ENCODE results near the gene MBD3L1. TPM values are rescaled to one million over a fixed set of nuclear protein-coding genes. Genes with fewer than 3 reads are reported as not detected.

Gene MBD3L1
- total RNA-seq, 4 donors from 2014 or later = not detected

DNA sequence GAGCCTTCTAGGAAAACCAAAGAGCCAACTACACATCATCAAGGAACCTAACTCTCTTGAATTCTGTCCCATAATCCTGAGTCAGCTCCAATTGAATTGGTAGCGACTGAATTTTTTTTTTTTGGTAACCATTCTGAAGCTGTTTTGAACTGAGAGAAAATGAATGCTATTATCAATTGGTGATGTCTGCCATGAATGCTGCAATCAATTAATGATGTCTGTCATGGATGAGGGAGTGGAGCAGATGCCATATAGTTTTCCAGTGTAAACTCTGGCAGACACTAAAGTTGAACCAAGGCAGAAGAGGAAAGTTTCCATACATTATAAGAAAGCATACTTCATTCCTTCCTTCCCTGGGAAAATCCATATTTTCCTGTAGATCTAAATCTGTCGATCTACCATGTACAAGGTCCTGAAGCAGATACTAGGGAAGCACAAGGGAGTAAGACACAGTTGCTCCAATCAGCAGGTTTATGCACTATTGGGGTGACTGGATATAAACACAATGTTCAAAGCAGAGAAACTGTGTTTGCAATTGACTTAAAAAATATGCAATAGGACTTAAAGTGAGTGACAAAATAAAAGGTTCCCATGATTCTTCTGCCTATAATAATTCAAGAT is 48.8 kb downstream of the MBD3L1 start:
- TF ChIP-seq, protein P1, sequence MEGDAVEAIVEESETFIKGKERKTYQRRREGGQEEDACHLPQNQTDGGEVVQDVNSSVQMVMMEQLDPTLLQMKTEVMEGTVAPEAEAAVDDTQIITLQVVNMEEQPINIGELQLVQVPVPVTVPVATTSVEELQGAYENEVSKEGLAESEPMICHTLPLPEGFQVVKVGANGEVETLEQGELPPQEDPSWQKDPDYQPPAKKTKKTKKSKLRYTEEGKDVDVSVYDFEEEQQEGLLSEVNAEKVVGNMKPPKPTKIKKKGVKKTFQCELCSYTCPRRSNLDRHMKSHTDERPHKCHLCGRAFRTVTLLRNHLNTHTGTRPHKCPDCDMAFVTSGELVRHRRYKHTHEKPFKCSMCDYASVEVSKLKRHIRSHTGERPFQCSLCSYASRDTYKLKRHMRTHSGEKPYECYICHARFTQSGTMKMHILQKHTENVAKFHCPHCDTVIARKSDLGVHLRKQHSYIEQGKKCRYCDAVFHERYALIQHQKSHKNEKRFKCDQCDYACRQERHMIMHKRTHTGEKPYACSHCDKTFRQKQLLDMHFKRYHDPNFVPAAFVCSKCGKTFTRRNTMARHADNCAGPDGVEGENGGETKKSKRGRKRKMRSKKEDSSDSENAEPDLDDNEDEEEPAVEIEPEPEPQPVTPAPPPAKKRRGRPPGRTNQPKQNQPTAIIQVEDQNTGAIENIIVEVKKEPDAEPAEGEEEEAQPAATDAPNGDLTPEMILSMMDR (IDR thresholded peaks at IDR 0.05; ENCODE audit: low read depth) = no peak

DNA sequence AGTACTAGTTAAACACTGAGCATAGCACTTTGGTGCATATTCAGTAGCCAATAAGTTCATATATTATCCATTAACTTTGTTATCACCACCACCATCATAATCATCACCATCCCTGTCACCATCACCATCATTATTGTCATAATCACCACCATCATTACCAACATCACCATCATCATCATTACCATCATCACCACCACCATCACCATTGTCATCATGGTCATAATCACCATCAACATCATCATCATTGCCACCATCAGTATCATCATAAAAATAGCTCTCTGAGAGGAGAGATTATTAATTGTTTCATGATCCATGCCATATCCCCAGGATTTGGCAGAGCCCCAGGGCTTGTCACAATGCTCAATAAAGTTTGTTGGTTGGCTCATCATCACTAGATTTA is 49.3 kb downstream of the MBD3L1 start:
- TF ChIP-seq, protein P1 (IDR thresholded peaks at IDR 0.05; ENCODE audit: low read depth) = no peak

DNA sequence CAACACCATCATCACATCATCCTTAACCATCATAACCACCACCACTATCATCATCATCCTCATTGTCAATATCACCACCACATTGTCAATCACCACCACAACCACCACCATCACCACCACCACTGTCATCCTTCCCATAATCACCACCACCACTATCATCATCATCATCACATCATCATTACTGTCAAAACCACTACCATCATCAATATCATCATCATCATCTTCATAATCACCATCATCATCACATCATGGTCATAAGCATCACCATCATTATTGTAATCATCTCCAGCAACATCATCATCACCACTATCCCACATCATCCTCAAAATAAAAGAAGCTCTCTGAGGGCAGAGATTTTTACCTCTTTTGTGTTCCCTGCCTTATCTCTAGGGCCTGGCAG is 52.2 kb downstream of the MBD3L1 start:
- TF ChIP-seq, protein P1 (IDR thresholded peaks at IDR 0.05; ENCODE audit: low read depth) = no peak

DNA sequence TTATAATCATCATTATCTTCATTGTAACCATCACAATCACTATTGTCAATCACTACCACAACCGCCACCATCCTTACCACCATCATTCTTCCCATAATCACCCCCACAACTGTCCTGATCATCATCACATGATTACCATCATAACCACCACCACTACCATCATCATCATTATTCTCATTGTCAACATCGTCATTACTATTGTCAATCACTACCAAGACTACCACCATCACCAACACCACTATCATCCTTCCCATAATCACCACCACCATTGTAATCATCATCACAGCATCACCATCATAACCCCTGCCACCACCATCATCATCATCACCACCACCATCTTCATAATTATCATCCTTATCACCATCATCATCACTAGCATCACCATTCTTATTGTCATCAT is 55.2 kb downstream of the MBD3L1 start:
- TF ChIP-seq, protein P1 (IDR thresholded peaks at IDR 0.05; ENCODE audit: low read depth) = no peak

DNA sequence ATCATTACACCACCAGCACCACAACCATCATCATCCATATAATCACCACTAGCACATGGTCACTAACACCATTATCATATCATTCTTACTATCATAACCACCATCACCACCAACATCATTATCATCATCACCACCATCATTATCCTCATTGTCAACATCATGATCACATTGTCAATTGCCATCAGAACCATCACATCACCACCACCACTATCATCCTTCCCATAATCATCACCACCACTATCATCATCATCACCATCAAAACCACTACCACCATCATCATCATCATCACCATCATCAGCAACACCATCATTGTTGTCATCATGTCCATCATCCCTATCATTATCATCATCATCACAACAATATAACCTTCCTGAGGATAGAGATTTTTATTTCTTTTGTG is 58.1 kb downstream of the MBD3L1 start:
- TF ChIP-seq, protein P1 (IDR thresholded peaks at IDR 0.05; ENCODE audit: low read depth) = no peak

Other genes starting within 250 kb of the MBD3L1 start
- 10 to 100 TPM; 17.8 to 63.9 (median 45.2) TPM for gene ADAMTS10, start 221.7 kb upstream of the MBD3L1 start, total RNA-seq
- not detected for gene NFILZ, start 201.7 kb upstream of the MBD3L1 start, total RNA-seq
- gene ACTL9, start 133.6 kb upstream of the MBD3L1 start, total RNA-seq = not detected
- not detected for gene OR2Z1, start 110.7 kb upstream of the MBD3L1 start, total RNA-seq
- gene ZNF558, start 73 bp upstream of the MBD3L1 start, total RNA-seq = 10 to 100 TPM; 24.6 to 35.9 (median 29.8) TPM
- 1 to 10 TPM in 1 of 4 donors, not detected in 3; 3.4 TPM for gene MUC16, start 178.0 kb downstream of the MBD3L1 start, total RNA-seq